Kidney glomerular epithelial cell (primary cell): ENCODE data around the gene MEF2D.
A peak's percentile ranks its signal among the peaks of the same experiment; 100 is the strongest.

Source experiments
- DNase-seq: peaks from one replicate; lab custom pipeline; 2025; lab: John Stamatoyannopoulos, UW

Gene MEF2D

DNA sequence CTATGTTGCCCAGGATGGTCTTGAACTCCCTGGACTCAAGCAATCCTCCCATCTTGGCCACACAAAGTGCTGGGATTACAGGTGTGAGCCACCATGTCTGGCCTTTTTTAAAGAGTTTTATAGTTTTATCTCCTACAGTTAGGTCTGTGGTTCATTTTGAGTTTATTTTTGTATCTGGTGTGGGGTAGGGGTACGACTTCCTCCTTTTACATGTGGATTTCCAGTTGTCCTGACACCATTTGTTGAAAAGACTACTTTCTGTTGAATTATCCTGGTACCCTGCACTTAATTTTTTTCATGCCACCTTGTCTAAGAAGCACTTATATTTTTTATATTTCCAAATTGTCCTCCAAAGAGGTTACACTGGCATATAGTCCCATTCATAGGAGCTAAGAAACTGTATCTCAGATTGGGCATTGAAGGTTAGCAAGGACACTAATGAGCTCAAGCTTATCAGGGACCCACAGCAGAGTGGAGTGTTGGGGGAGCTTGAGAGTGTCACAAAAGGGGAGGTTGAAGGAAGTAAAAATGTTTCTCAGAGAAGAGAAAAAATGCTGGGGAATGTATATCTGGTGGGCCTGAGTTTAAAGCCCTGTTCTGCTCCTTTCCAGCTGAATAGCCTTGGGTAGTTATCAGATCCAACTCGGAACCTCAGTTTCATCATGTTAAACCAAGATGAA is 23.4 kb upstream of the MEF2D start:
- no peak for DNase-seq

DNA sequence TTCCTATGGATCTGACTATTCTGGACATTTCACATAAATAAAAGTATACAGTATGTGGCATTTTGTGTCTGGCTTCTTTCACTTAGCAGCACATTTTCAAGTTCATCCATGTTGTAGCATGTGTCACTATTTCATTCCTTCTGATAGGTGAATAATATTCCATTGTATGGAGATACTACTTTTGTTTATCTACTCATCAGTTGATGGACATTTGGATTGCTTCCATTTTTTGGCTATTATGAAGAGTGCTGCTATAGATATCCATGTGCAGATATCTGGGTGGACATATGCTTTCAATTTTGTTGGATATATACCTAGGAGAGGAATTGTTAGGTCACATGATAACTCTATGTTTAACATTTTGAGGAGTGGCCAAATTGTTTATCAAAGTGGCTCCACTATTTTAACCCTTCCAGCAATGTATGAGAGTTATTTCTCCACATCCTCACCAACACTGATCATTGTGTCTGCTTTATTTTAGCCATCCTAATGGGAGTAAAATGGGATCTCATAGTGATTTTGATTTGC is 21.9 kb upstream of the MEF2D start:
- DNase-seq: no peak

DNA sequence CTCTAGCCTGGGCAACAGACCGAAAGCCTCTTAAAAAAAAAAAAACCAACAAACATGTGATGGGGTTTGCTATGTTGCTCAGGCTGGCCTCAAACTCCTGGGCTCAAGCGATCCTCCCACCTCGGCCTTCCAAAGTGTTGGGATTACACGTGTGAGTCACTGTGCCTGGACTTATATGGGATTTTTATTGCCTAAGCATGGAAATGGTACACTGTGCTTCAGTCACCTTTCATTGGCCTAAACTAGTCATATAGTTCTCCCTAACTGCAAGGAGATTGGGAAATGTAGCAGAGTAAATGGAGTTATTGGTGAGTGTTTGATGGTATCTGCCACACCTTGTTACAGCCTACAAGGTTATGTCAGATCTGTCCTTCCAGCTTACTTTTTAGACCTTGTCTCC is 17.2 kb upstream of the MEF2D start:
- DNase-seq: no peak

DNA sequence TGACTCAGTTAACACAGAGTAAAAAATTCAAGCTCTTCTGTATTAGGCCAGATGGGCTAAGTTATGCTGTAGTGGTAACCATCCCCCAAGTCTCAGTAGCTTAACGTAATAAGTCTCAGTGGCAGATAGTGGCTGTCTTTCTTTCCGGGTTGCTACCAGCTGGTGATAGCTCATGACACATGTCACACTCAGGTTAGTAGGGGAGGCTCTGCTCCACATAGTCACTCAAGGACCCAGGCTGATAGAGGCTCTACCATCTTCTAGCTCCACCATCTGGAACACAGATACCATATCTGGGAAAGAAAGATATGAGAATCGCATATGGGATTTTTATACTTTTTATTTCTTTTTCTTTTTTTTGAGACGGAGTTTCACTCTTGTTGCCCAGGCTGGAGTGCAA is 16.2 kb upstream of the MEF2D start:
- no peak for DNase-seq

DNA sequence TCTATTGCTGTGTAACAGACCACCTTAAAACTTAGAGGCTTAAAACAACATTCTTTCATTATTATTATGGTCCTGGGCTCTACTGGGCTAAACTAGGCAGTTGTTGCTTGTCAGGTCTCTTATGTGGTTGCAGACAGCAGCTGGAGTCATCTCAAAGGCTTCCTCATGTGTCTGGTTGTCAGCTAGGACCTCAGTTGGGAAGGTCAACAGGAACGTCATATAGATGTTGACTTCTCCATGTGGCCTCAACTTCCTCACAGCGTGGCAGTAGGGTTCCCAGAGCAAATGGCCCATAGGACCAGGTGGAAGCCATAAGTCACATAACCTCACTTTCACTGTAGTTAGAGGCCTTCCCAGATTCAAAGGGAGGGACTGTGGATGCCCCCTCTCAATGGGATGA is 15.4 kb upstream of the MEF2D start:
- DNase-seq: no peak

DNA sequence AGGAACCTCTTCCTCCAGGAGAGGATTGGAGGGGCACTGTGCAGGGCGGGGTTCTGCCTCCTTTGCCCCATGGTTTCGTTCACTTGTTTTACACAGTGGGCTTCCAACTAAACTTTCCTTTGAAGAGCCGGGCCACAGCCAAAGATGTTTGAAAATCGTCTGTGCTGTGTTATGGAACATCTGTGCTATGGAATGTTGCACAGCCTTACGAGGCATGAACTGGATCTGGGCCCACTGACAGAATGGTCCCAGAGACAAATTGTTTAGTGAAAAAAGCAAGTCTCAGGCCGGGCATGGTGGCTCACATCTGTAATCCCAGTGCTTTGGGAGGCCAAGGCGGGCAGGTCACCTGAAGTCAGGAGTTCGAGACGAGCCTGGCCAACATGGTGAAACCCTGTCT is 12.6 kb upstream of the MEF2D start:
- DNase-seq: no peak

DNA sequence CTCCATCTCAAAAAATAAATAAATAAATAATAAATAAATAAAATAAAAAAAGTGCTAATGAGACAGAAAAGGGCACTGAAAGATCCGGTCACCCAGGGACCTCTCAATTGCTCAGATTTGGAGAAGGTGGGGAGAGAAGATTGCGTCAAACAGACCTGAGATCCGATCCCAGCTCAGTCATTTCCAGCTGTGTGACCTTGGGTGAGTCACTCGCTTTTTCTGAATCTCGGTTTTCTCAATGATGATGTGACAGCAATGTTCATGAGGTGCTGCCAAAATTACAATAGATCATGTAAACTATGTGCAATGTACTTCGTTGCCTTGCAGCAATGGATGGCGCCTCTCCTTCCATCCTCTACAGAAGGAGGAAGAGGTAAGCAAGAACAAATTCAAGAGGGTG is 11.1 kb upstream of the MEF2D start:
- no peak for DNase-seq

DNA sequence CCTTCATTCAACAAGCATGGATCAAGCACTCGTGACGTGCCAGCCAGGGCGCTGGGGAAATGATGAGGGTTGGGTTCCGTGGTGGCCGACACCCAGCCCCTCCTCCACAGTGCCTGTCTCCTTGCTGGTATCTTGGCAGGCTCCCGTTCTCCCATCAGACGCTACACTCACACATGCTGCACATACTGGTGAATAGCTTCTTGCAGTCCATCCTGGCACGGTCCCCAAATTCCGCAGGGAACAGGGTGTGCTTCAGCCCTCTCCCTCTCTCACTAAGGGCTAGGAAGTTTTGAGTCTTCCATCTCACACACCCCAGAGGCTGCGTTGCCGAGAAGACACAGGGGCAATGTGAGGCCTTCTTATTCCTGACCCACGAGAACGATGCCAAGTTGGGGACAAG is 10.1 kb upstream of the MEF2D start:
- no peak for DNase-seq

DNA sequence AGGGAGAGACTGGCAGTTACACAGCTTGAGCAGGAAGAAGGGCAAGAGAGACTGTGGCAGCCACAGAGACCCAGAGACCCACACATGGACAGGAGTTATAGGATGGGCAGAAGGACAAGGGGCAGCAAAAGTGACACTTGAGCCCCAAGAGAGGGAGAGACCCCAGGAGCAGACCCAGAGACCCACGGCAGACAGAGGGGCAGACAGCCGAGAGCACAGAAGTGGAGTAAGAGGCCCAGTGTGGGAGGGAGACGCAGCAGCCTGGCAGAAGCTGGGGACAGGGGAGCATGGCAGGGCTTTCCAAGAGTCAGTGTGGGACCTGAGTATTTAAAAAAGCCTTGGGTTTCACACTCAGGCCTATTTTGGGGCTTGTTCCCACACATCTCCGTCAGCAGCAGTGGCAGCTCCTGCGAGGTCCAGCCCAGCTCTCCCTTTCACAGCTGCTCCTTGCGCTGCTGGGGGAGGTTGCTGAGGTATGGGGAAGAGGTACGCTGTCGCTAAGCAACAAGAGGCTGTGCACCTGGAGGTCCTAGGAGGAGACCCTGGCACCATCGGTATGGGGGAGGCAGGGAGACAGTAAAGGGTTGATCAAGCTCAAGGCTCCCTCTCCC is 9.0 kb upstream of the MEF2D start:
- no peak for DNase-seq

DNA sequence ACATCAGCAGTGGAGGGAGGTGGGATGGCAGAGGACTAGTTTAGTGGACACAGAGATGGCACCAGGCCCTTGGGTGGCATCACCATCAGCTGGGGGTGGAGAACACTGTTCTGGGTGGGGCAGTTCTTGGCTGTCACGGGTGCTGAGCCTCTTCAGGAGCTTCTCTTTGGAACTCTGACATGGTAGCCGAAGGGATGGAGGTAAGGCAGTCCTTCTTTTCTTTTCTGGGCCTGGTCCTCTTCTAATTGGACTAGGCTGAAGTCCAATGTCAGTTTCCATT is 8.3 kb upstream of the MEF2D start:
- no peak for DNase-seq

DNA sequence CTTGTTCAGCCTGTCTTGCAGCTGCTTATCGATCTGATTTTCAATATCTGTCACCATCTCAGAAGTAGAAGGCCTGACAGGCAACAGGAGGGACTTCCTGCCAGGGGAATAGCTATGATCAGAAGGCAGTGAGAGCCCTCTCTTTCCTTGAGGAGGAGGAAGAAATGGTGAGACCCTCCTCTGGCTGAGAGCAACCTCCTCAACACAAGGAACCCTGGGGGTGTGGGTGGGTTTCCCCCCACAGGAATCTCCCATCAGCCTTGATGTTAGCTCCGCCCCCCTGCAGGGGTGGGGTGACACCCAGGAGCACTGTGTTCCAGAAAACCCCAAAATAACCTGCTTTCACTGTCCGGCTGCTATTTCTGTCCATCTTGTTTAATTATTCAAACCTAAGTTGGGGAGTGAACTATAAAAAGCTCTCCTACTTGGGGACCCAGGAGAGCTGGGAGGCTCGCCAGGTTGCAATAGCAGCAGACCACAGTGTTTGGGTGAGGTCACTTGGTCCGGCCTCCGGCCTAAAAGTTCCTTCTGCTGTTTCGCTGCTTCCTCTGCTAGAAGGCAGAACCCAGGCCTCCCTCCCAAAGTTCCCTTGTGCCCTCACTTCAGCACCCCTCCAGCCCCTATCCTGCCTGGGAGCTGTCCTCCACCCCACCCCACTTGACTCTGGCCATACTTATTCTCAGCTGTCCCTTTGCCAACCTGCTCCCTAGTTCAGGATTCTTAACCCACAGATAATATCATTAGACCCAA is 7.8 kb upstream of the MEF2D start:
- no peak for DNase-seq

DNA sequence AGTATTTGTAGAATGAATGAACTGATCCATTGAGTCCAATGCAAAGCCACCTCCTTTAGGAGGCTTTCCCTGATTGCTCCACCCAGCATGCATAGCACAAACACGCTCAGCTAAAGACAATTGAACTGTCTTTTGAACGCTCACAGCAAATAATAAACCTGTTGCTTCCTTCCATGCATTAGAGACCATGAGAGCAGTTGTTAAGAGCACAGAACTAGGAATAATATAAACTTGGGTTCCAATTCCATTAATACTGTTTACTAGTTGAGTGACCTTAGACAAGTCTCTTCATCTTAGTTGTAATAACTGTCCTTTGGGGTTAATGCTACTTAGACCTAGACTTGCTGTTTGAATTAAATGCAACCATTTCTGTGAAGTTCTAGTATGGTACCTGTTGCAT is 5.9 kb upstream of the MEF2D start:
- no peak for DNase-seq

DNA sequence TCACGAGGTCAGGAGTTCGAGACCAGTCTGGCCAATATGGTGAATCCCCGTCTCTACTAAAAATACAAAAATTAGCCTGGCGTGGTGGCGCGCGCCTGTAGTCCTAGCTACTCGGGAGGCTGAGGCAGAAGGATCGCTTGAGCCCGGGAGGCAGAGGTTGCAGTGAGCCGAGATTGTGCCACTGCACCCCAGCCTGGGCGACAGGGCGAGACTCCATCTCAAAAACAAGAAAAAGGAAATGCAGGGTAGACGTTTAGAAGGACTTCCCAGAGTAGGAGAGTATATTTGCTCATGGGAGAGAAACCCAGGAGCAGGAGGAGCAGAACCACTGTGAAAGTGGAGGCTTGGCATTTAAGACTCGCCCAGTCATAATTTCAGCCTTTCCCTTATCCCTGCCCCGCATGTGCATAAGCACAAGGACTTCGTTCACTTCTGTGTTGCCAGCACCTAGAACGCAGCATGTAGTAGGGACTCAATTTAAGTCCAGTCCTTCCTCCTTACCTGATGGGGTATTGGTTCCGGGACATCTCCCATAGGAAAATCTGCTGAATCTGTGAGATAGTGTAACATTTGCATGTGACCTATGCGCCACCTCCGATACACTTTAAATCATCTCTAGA is 5.2 kb upstream of the MEF2D start:
- no peak for DNase-seq

DNA sequence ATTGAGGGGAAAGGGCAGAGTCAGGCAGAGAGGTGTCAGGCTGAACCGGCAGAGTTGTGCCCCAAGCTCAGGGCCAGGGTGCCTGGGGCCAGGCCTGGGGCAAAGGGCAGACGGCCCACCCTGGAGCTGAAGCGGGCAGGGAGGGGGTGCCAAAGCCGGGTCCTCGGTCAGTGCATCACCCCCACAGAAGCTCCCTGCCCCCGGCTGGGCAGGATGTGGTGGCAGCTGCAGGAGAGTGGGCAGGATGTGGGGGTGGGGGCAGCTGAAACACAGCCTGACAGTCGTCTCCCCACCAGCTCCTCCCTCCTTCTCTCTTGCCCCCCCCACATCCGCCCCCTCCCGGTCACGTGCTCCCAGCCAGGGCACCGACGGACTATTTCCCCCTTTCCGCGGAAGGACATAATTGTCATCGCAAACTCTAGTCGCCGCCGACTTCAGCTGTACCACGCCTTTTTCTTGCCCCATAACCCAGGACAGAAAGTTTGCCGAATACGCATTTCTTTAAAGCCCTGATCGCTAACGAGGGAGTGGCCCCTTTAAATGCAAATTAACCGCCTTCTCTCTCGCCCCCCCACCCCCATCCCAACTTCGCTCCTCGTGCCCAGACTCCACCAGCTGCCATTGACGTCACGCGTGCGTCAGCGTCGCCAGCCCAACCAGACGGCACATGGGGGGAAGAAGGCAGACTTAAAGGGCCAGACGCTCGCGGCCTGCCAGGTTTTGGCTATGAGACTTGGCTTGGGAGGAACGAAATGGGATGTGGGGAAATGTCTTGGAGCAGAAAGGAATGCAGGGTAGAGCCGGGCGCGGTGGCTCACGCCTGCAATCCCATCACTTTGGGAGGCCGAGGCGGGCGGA is 4.5 kb upstream of the MEF2D start:
- DNase-seq: peak; percentile 91

DNA sequence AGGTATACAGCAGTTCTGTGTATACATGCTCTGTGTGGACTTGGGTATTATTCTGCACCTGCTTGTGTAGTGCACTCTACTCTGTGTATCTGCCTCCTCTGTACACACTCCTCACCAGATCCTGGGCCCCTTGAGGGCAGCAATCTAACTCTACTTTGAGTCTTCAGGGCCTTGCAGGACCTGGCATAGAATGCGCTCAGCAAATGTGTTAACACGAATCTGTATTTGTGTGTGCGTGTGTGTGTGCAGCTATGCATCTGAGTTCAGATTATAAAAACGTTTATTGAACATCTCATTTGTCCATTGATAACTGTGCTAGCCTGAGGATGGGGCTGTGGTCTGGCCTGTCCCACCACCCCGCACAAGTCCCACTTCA is 3.9 kb upstream of the MEF2D start:
- no peak for DNase-seq

DNA sequence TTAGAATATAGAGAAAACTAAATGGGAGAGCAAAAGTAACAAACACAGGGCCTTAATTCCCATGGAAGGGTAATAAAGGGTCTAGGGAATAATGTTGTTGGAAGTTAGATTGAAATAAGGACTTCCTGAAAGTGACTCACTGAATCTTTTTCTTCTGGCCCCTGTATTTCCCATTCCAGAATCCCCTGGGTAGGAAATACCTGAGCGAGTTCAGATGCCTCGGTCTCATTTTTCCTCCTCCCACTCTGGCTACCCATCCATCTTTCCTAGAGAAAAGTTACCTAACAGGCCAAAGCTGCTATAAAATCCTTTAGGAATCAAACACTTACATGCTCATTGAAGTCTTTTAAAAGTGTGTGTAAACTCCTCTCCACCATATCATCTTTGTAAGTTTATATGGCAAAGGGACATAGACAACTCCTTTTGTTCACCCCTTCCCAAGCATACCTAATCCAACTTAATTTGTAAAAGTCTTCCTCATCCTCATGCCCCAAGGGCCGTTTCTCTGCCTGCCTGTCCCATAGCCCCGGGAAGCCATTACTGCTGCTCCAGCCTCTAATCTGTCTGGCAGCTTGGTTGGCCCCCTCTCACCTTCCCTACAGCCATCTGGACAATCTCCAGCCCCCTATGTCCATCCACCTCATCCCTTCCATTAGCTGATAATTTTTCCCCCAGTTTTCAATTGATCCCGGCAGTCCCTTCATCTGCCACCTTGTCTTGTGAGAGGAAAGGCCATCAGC is 3.3 kb upstream of the MEF2D start:
- peak; percentile 83 for DNase-seq

DNA sequence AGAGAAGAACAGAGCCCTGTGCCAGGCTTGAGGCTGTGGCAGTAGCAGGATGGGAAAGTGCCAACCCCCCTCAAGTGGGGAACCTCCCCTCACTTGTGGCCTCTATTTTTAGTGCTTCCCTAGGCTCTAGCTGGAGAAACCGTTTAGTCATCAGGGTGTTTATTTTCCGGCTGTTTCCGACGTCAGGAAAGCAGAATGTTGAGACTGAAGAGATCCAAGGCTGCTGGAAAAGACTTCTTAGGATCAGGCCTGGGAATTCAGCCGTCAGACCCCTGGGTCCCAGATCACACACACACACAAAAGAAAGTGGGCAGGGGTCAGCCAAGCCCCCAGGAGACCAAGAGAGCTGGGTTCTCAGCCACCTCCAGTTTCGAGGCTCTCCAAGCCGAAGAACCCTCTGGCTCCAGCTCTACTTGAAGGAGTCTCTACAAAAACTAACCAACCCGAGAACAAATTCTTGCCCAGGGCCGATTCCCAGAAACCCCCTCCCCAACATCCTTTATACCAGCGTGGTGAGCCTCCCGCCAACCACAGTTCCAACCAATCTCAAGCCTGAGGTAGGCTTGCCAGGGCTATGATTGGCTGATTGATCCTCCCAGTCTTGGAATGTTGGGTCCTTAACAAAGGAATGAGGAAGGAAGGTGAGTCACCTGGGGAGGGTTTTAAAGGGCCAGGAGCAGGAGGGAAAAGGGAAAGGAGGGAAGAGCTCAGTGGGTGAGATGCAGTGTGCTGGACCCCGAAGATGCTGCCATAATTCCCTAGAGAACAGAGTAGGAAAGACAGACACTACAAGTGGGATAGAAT is 2.5 kb upstream of the MEF2D start:
- peak; percentile 97 for DNase-seq

DNA sequence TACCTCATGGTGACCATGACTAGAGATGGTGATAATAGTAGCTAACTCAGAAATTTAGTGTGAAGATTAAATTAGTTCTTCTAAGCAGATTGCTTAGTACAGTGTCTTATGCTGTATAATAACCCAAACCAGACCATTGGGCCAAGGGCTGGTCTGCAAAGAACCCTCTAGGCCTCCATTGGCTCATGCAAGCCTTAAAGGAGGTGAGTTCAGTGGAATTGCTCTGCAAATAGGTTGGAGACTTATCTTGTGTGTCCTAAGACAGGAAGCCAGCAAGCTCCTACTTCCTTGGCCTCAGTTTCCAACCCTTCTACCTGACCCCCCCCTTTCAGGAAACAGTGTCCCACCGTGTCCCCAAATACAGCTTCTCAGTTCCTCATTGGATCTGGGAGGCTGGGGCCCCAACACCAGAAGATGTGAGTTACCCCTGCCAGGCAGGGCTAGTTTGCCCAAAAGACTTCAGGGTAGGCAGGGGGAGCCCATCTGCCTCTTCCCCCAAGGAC is 1.9 kb upstream of the MEF2D start:
- DNase-seq: no peak

DNA sequence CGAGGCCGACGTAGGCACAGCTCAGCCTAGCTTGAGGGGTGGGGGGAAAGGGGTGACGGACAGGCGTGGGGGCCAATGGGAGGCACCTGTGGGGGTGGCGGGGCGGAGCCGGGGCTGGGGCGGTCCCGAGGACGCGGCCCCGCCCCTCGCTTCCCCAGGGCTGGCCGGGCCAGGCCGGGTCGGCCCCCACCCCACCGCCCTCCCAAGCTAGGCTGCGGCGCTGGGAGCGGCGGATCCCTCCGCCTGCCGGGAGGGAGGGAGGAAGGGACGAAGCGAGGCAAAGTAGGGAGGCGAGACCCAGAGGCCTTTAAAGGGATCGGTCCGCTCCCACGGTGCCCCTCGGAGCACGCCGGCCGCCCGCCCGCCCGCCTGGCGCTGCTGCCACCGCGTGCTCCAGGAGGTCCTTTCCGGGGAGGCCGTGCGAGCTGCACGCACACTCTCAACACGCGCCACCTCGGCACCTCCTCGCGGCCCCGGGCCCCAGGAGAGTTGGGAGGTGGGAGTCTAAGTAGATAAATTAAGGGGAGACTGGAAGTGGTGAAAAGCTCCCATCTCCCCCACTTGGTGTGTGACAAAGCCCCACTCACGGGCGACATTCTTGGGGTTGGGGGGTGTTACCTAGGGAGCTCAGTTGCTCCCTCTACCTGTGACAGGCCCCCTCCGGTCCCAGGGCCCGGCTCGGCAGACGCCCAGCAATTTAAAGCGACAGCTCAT is 375 bp upstream of the MEF2D start:
- peak; percentile 86 for DNase-seq
